GM23338 (cell line): ENCODE data around the gene CLDN8. TPM values are rescaled to one million over a fixed set of nuclear protein-coding genes. Genes with fewer than 3 reads are reported as not detected.

Experiments used
- NANOG ChIP-seq: IDR thresholded peaks from 2 replicates; pipeline ENCODE4 v1.6.1; 2016; ENCODE audit warnings: antibody characterized with exemption, borderline replicate concordance
- REST ChIP-seq: IDR thresholded peaks from one replicate; pipeline ENCODE4 v1.6.1; 2018; ENCODE audit warnings: antibody characterized with exemption; ENCODE audit not compliant: unreplicated experiment
- polyA plus RNA-seq: library from polyadenylated mRNA; unstranded; fragments of >200 nt; fragmentation: Nextera tagmentation; extraction: Ambion mirVana; gene quantifications from 2 replicates; pipeline ENCODE4 v1.2.1, GENCODE V29; 2016
- total RNA-seq: library from RNA; depleted of rRNA; stranded (reverse); fragments of >200 nt; shearing (Covaris generic); gene quantifications from 2 replicates; pipeline ENCODE4 v1.2.3, GENCODE V29; 2014; rRNA removed

The CLDN8 gene
- total and polyA plus RNA-seq, 2 experiments from 2014 or later = not detected

- TF ChIP-seq REST (no peak), NANOG (no peak)
Measured at GRCh38 chr21:30164796-30165195, 51.1 kb downstream of the CLDN8 start (continued).

Other genes with a start within 250 kb of the CLDN8 start
- gene CLDN17, start 49.3 kb downstream of the CLDN8 start, total RNA-seq = not detected in 2 replicates
- not detected in 2 replicates for gene CLDN17, start 49.3 kb downstream of the CLDN8 start, polyA plus RNA-seq
- gene KRTAP24-1, start 66.9 kb upstream of the CLDN8 start, total RNA-seq = not detected in 2 replicates
- not detected in 2 replicates for gene KRTAP24-1, start 66.9 kb upstream of the CLDN8 start, polyA plus RNA-seq
- gene KRTAP25-1, start 73.4 kb upstream of the CLDN8 start, total RNA-seq = not detected in 2 replicates
- not detected in 2 replicates for gene KRTAP25-1, start 73.4 kb upstream of the CLDN8 start, polyA plus RNA-seq
- not detected in 2 replicates for gene KRTAP26-1, start 104.2 kb upstream of the CLDN8 start, total RNA-seq
- gene KRTAP26-1, start 104.2 kb upstream of the CLDN8 start, polyA plus RNA-seq = not detected in 2 replicates
- gene KRTAP27-1, start 121.6 kb upstream of the CLDN8 start, total RNA-seq = not detected in 2 replicates
- not detected in 2 replicates for gene KRTAP27-1, start 121.6 kb upstream of the CLDN8 start, polyA plus RNA-seq
- not detected in 2 replicates for gene KRTAP23-1, start 132.5 kb upstream of the CLDN8 start, total RNA-seq
- not detected in 2 replicates for gene KRTAP23-1, start 132.5 kb upstream of the CLDN8 start, polyA plus RNA-seq
- not detected in 2 replicates for gene KRTAP13-2, start 156.2 kb upstream of the CLDN8 start, total RNA-seq
- not detected in 2 replicates for gene KRTAP13-2, start 156.2 kb upstream of the CLDN8 start, polyA plus RNA-seq
- not detected in 2 replicates for gene KRTAP13-1, start 179.9 kb upstream of the CLDN8 start, total RNA-seq
- gene KRTAP13-1, start 179.9 kb upstream of the CLDN8 start, polyA plus RNA-seq = not detected in 2 replicates
- gene KRTAP13-3, start 209.8 kb upstream of the CLDN8 start, total RNA-seq = not detected in 2 replicates
- gene KRTAP13-3, start 209.8 kb upstream of the CLDN8 start, polyA plus RNA-seq = not detected in 2 replicates
- not detected in 2 replicates for gene KRTAP13-4, start 214.1 kb upstream of the CLDN8 start, total RNA-seq
- gene KRTAP13-4, start 214.1 kb upstream of the CLDN8 start, polyA plus RNA-seq = not detected in 2 replicates
- gene KRTAP15-1, start 224.2 kb upstream of the CLDN8 start, total RNA-seq = not detected in 2 replicates
- not detected in 2 replicates for gene KRTAP15-1, start 224.2 kb upstream of the CLDN8 start, polyA plus RNA-seq